DND-41 (cell line): Measurements from ENCODE around the gene SNX13.

Source experiments
- CTCF ChIP-seq: IDR thresholded peaks from 2 replicates; pipeline ENCODE4 v1.5.1; 2012; ENCODE audit warnings: borderline replicate concordance, low read length, moderate library complexity, mild to moderate bottlenecking; ENCODE audit not compliant: poor library complexity, severe bottlenecking; ENCODE audit errors: extremely low read depth
- EZH2 ChIP-seq: IDR thresholded peaks from 3 replicates; pipeline ENCODE4 v1.6.1; 2012; ENCODE audit warnings: borderline replicate concordance, low read depth, mild to moderate bottlenecking, moderate library complexity, low read length, inconsistent platforms; ENCODE audit not compliant: severe bottlenecking

- TF ChIP-seq CTCF = no peak
- TF ChIP-seq EZH2 = no peak
These were observed 4.4 kb upstream of the SNX13 start for GRCh38 chr7:17944720-17945119.
